Activated CD8-positive, alpha-beta memory T cell treated with anti-CD3 and anti-CD28 coated beads for 24 hours (primary cell): ENCODE data around the gene SPPL2B.
"Not testable (repeated sequence)": the region's sequence is repeated elsewhere in the genome, so short reads cannot be mapped to it uniquely, and the experiment has no call there.

Experiments used
- DNase-seq: peaks from one replicate; pipeline ENCODE4 v3.0.0-alpha.2; 2020

The SPPL2B gene

GRCh38 chr19:2338751-2339643, 10.5 kb downstream of the SPPL2B start:
- DNase-seq: no peak

GRCh38 chr19:2339644-2340310, 11.3 kb downstream of the SPPL2B start:
- DNase-seq: no peak

GRCh38 chr19:2340496-2341243, 12.2 kb downstream of the SPPL2B start:
- no peak for DNase-seq

- no peak for DNase-seq
These were observed 12.8 kb downstream of the SPPL2B start for GRCh38 chr19:2341244-2341751.

GRCh38 chr19:2341982-2342381, 13.5 kb downstream of the SPPL2B start:
- no peak for DNase-seq

- no peak for DNase-seq
These were observed 14.3 kb downstream of the SPPL2B start for GRCh38 chr19:2342656-2343288.

GRCh38 chr19:2343289-2343982, 15.0 kb downstream of the SPPL2B start:
- no peak for DNase-seq

GRCh38 chr19:2344381-2344870, 15.9 kb downstream of the SPPL2B start:
- no peak for DNase-seq

GRCh38 chr19:2345076-2345475, 16.6 kb downstream of the SPPL2B start:
- no peak for DNase-seq

GRCh38 chr19:2345794-2346663, 17.5 kb downstream of the SPPL2B start:
- no peak for DNase-seq

- DNase-seq: not testable (repeated sequence)
These were observed 21.3 kb downstream of the SPPL2B start for GRCh38 chr19:2349818-2350217.

GRCh38 chr19:2350656-2351055, 22.2 kb downstream of the SPPL2B start:
- no peak for DNase-seq

GRCh38 chr19:2351591-2351990, 23.1 kb downstream of the SPPL2B start:
- no peak for DNase-seq

- no peak for DNase-seq
These were observed 23.6 kb downstream of the SPPL2B start for GRCh38 chr19:2352121-2352520.

- no peak for DNase-seq
These were observed 24.8 kb downstream of the SPPL2B start for GRCh38 chr19:2353159-2353886.

GRCh38 chr19:2353887-2354592, 25.6 kb downstream of the SPPL2B start:
- no peak for DNase-seq

- DNase-seq: no peak
These were observed 26.2 kb downstream of the SPPL2B start for GRCh38 chr19:2354670-2355069.

- no peak for DNase-seq
These were observed 26.9 kb downstream of the SPPL2B start for GRCh38 chr19:2355168-2356035.
